CD1c-positive myeloid dendritic cell (primary cell): ENCODE data around the gene RGS21.
A peak's percentile ranks its signal among the peaks of the same experiment; 100 is the strongest.
"Not testable (repeated sequence)": the region's sequence is repeated elsewhere in the genome, so short reads cannot be mapped to it uniquely, and the experiment has no call there.

ENCODE experiments used
- DNase-seq: peaks from one replicate; pipeline ENCODE4 v3.0.0-alpha.2; 2016; ENCODE audit errors: extremely low spot score

Gene RGS21

GRCh38 chr1:192316942-192317450, at the start of gene RGS21:
Gene RGS21 (plus strand): TSS chr1:192316992. CDS start chr1:192343037, 26,045 bp downstream.
- DNase-seq: no peak

- no peak for DNase-seq
Observed at GRCh38 chr1:192268468-192269052, 48.2 kb upstream of the RGS21 start.

- DNase-seq: no peak
Observed at GRCh38 chr1:192270398-192270797, 46.4 kb upstream of the RGS21 start.

- no peak for DNase-seq
Observed at GRCh38 chr1:192272732-192273131, 44.1 kb upstream of the RGS21 start.

GRCh38 chr1:192274588-192274987, 42.2 kb upstream of the RGS21 start:
- no peak for DNase-seq

- DNase-seq: no peak
Observed at GRCh38 chr1:192277635-192278034, 39.2 kb upstream of the RGS21 start.

GRCh38 chr1:192284927-192285326, 31.9 kb upstream of the RGS21 start:
- no peak for DNase-seq

GRCh38 chr1:192303029-192303428, 13.8 kb upstream of the RGS21 start:
- no peak for DNase-seq

- DNase-seq: not testable (repeated sequence)
Observed at GRCh38 chr1:192308314-192308713, 8.5 kb upstream of the RGS21 start.

GRCh38 chr1:192311281-192311680, 5.5 kb upstream of the RGS21 start:
- DNase-seq: peak; percentile 52

- no peak for DNase-seq
Observed at GRCh38 chr1:192327997-192328396, 11.2 kb downstream of the RGS21 start.

- DNase-seq: no peak
Observed at GRCh38 chr1:192342842-192343241, 26.1 kb downstream of the RGS21 start.

GRCh38 chr1:192343344-192343743, 26.6 kb downstream of the RGS21 start:
- DNase-seq: no peak

- no peak for DNase-seq
Observed at GRCh38 chr1:192349314-192349713, 32.5 kb downstream of the RGS21 start.

GRCh38 chr1:192350356-192350755, 33.6 kb downstream of the RGS21 start:
- DNase-seq: no peak

- DNase-seq: no peak
Observed at GRCh38 chr1:192351550-192351949, 34.8 kb downstream of the RGS21 start.

- DNase-seq: no peak
Observed at GRCh38 chr1:192357924-192358323, 41.1 kb downstream of the RGS21 start.

GRCh38 chr1:192358402-192358801, 41.6 kb downstream of the RGS21 start:
- DNase-seq: no peak

GRCh38 chr1:192358822-192359221, 42.0 kb downstream of the RGS21 start:
- no peak for DNase-seq

GRCh38 chr1:192363177-192363576, 46.4 kb downstream of the RGS21 start:
- no peak for DNase-seq

GRCh38 chr1:192367436-192367835, 50.6 kb downstream of the RGS21 start:
- no peak for DNase-seq

GRCh38 chr1:192375306-192375705, 58.5 kb downstream of the RGS21 start:
- no peak for DNase-seq

- no peak for DNase-seq
Observed at GRCh38 chr1:192376374-192376773, 59.6 kb downstream of the RGS21 start.

- DNase-seq: no peak
Observed at GRCh38 chr1:192378276-192378675, 61.5 kb downstream of the RGS21 start.
